GM23338 (cell line): Measurements from ENCODE around the gene NAPB. TPM values are rescaled to one million over a fixed set of nuclear protein-coding genes. Genes with fewer than 3 reads are reported as not detected.

Source experiments
- ATAC-seq: fragments of 200-7000 bp; cut with Tn5 transposase; 3 replicates; pipeline ENCODE4 v1.9.1; 2020
- DNase-seq: peaks from one replicate; pipeline ENCODE4 v3.0.0-alpha.2; 2015; ENCODE audit warnings: low spot score
- H2AFZ ChIP-seq: fragments of 200-600 bp; sonication (generic); 2 replicates; pipeline ENCODE4 v1.8.0; 2016; ENCODE audit warnings: antibody characterized with exemption, mild to moderate bottlenecking, moderate library complexity
- H3F3A ChIP-seq: fragments of 200-600 bp; sonication (generic); replicated peaks from 2 replicates; pipeline ENCODE4 v1.8.0; 2017; ENCODE audit warnings: antibody characterized with exemption, mixed run types, low read depth
- H3K27ac ChIP-seq: fragments of 200-600 bp; sonication (generic); 2 replicates; pipeline ENCODE4 v1.6.1; 2016; ENCODE audit warnings: low read depth
- H3K27me3 ChIP-seq: fragments of 200-600 bp; sonication (generic); 2 replicates; pipeline ENCODE4 v1.8.0; 2016; ENCODE audit warnings: mild to moderate bottlenecking, mixed run types, moderate library complexity; ENCODE audit not compliant: insufficient read depth
- H3K36me3 ChIP-seq: fragments of 200-600 bp; sonication (generic); 2 replicates; pipeline ENCODE4 v1.8.0; 2016; ENCODE audit warnings: mild to moderate bottlenecking; ENCODE audit not compliant: insufficient read depth
- H3K4me1 ChIP-seq: fragments of 200-600 bp; sonication (generic); 2 replicates; pipeline ENCODE4 v1.8.0; 2016; ENCODE audit warnings: mild to moderate bottlenecking, moderate library complexity; ENCODE audit not compliant: insufficient read depth
- H3K4me2 ChIP-seq: fragments of 200-600 bp; sonication (generic); 2 replicates; pipeline ENCODE4 v1.7.1; 2017; ENCODE audit warnings: mixed run types
- H3K4me3 ChIP-seq: fragments of 200-600 bp; sonication (generic); 2 replicates; pipeline ENCODE4 v1.6.1; 2016; ENCODE audit warnings: mixed run types
- H3K79me2 ChIP-seq: fragments of 200-600 bp; sonication (generic); replicated peaks from 2 replicates; pipeline ENCODE4 v1.8.0; 2017; ENCODE audit warnings: mild to moderate bottlenecking; ENCODE audit not compliant: insufficient read depth
- H3K9me2 ChIP-seq: fragments of 200-600 bp; sonication (generic); 2 replicates; pipeline ENCODE4 v1.8.0; 2017; ENCODE audit not compliant: insufficient read depth
- H4K20me1 ChIP-seq: fragments of 200-600 bp; sonication (generic); replicated peaks from 2 replicates; pipeline ENCODE4 v1.8.0; 2017; ENCODE audit warnings: mild to moderate bottlenecking; ENCODE audit not compliant: insufficient read depth
- H3K27ac Mint-ChIP-seq: 2 replicates; pipeline ENCODE4 v1.8.0; 2020; ENCODE audit warnings: inconsistent platforms, mild to moderate bottlenecking, moderate library complexity, mixed read lengths
- H3K27me3 Mint-ChIP-seq: 3 replicates; pipeline ENCODE4 v1.8.0; 2022; ENCODE audit warnings: low read depth, mild to moderate bottlenecking, moderate library complexity, mixed read lengths, inconsistent platforms; ENCODE audit not compliant: insufficient read depth, poor library complexity
- H3K36me3 Mint-ChIP-seq: 3 replicates; pipeline ENCODE4 v1.8.0; 2021; ENCODE audit warnings: low read depth, mild to moderate bottlenecking, inconsistent platforms, moderate library complexity, mixed read lengths
- H3K4me1 Mint-ChIP-seq: 3 replicates; pipeline ENCODE4 v1.8.0; 2020; ENCODE audit warnings: mild to moderate bottlenecking, inconsistent platforms, mixed read lengths
- H3K4me3 Mint-ChIP-seq: 3 replicates; pipeline ENCODE4 v1.8.0; 2021; ENCODE audit warnings: moderate library complexity, mild to moderate bottlenecking, inconsistent platforms, mixed read lengths
- H3K9me3 Mint-ChIP-seq: 3 replicates; pipeline ENCODE4 v1.8.0; 2020; ENCODE audit warnings: moderate library complexity, mild to moderate bottlenecking, inconsistent platforms, mixed read lengths
- CREB1 ChIP-seq: fragments of 250-450 bp; sonication (Bioruptor Pico); IDR thresholded peaks from 2 replicates; pipeline ENCODE4 v1.5.0; 2020; ENCODE audit warnings: low read depth, mild to moderate bottlenecking, moderate library complexity
- EZH2 ChIP-seq: fragments of 200-600 bp; sonication (generic); IDR thresholded peaks from one replicate; pipeline ENCODE4 v1.8.0; 2017; ENCODE audit warnings: antibody characterized with exemption, mild to moderate bottlenecking, low read depth; ENCODE audit not compliant: unreplicated experiment
- EZH2phosphoT487 ChIP-seq: fragments of 200-600 bp; sonication (generic); IDR thresholded peaks from one replicate; pipeline ENCODE4 v1.8.1; 2018; ENCODE audit warnings: antibody characterized with exemption; ENCODE audit not compliant: unreplicated experiment
- JUNB ChIP-seq: IDR thresholded peaks from one replicate; pipeline ENCODE4 v1.6.1; 2016; ENCODE audit warnings: antibody characterized with exemption; ENCODE audit not compliant: unreplicated experiment
- NANOG ChIP-seq: IDR thresholded peaks from 2 replicates; pipeline ENCODE4 v1.6.1; 2016; ENCODE audit warnings: antibody characterized with exemption, borderline replicate concordance
- POLR2AphosphoS5 ChIP-seq: IDR thresholded peaks from 2 replicates; pipeline ENCODE4 v1.6.1; 2016; ENCODE audit warnings: antibody characterized with exemption, low read depth
- STAT1 ChIP-seq: IDR thresholded peaks from one replicate; pipeline ENCODE4 v1.6.1; 2016; ENCODE audit warnings: antibody characterized with exemption; ENCODE audit not compliant: unreplicated experiment
- ZNF114 ChIP-seq: fragments of 250-450 bp; sonication (Bioruptor Pico); IDR thresholded peaks from 2 replicates; pipeline ENCODE4 v1.5.0; 2020; ENCODE audit warnings: mild to moderate bottlenecking, moderate library complexity
- ZNF331 ChIP-seq: fragments of 250-450 bp; sonication (Bioruptor Pico); IDR thresholded peaks from 2 replicates; pipeline ENCODE4 v1.5.0; 2020; ENCODE audit warnings: low read depth, mild to moderate bottlenecking, moderate library complexity
- polyA plus RNA-seq: library from polyadenylated mRNA; unstranded; fragments of >200 nt; fragmentation: Nextera tagmentation; extraction: Ambion mirVana; gene quantifications from 2 replicates; pipeline ENCODE4 v1.2.1, GENCODE V29; 2016
- total RNA-seq: library from RNA; depleted of rRNA; stranded (reverse); fragments of >200 nt; shearing (Covaris generic); gene quantifications from 2 replicates; pipeline ENCODE4 v1.2.3, GENCODE V29; 2014
- TF ChIP-seq, protein P1 (sequence below): fragments of 250-450 bp; sonication (Bioruptor Pico); IDR thresholded peaks from 2 replicates; pipeline ENCODE4 v1.5.0; 2020; ENCODE audit warnings: mild to moderate bottlenecking, moderate library complexity
- TF ChIP-seq, protein P2 (sequence below), 2 experiments: fragments of 200-600 bp in 1 of 2; sonication (generic) in 1 of 2; conservative IDR thresholded peaks; 2 replicates each; pipeline versions ENCODE4 v1.5.1 to v1.6.1; 2016 to 2017; ENCODE audit warnings: antibody characterized with exemption in 2 of 2, low read depth in 2 of 2, mild to moderate bottlenecking in 2 of 2, moderate library complexity in 1 of 2
- TF ChIP-seq, protein P3 (sequence below): IDR thresholded peaks from one replicate; pipeline ENCODE4 v1.6.1; 2018; ENCODE audit warnings: antibody characterized with exemption; ENCODE audit not compliant: unreplicated experiment
- TF ChIP-seq, protein P4 (sequence below): IDR thresholded peaks from 2 replicates; pipeline ENCODE4 v1.6.1; 2016; ENCODE audit warnings: antibody characterized with exemption

The NAPB gene
- total and polyA plus RNA-seq, 2 experiments from 2014 or later = 7.3 to 18.1 TPM

DNA sequence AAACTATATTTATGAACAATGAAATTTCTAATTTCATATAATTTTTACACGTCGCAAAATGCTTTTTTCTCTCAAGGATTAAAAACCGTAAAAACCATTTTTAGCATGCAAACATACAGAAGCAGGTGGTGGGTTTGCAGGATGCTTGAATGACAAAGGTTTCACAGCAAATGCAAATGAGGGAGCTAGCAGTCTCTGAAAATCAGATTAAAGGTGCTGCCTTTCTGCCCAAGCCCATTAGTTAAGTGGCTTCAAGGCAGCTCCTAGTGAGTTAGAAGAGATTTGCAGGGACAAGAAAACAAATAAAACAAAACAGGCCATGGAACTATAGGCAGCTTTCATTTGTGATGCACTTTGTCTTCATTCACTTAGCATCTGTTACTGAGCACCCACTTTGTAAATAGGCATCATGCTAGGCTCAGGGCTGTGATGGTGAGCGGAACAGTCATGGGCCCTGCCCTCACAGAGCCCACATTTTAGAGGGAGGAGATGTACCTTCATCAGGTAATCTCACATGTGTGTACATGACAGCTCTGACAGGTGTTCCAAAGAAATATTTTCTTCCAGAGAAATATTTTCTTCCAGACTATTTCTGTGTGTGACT, 29.5 kb downstream of the NAPB start:
- peaks cover 2% of the 10 kb centered on the region for H3K27me3 Mint-ChIP-seq
- DNase-seq = peak; percentile 61

More for the DNA sequence above, 29.5 kb downstream of the NAPB start:
- Mint-ChIP-seq H3K4me1 (peaks cover 35% of the 10 kb centered on the region), H3K27ac (peak overlapping the region; percentile 53; the same call in 1 of the 2 replicates), H3K4me3 (peak overlapping the region; percentile 43), H3K9me3 (no peaks in the 10 kb centered on the region), H3K36me3 (peaks cover 65% of the 10 kb centered on the region)
- peaks cover 34% of the 10 kb centered on the region for H3K79me2 ChIP-seq
- H3K27me3 ChIP-seq = no peaks in the 10 kb centered on the region
- no peaks in the 10 kb centered on the region for H3K9me2 ChIP-seq
- peaks cover 19% of the 10 kb centered on the region for H3K4me1 ChIP-seq
- H3K4me2 ChIP-seq = peak overlapping the region; percentile 53
- peak overlapping the region; percentile 11; the same call in 1 of the 2 replicates for H3K4me3 ChIP-seq
- ATAC-seq = peak; percentile 90
- TF ChIP-seq STAT1 = no peak
- no peak for TF ChIP-seq ZNF331 (CRISPR knock-in tag)
- TF ChIP-seq, protein P1, sequence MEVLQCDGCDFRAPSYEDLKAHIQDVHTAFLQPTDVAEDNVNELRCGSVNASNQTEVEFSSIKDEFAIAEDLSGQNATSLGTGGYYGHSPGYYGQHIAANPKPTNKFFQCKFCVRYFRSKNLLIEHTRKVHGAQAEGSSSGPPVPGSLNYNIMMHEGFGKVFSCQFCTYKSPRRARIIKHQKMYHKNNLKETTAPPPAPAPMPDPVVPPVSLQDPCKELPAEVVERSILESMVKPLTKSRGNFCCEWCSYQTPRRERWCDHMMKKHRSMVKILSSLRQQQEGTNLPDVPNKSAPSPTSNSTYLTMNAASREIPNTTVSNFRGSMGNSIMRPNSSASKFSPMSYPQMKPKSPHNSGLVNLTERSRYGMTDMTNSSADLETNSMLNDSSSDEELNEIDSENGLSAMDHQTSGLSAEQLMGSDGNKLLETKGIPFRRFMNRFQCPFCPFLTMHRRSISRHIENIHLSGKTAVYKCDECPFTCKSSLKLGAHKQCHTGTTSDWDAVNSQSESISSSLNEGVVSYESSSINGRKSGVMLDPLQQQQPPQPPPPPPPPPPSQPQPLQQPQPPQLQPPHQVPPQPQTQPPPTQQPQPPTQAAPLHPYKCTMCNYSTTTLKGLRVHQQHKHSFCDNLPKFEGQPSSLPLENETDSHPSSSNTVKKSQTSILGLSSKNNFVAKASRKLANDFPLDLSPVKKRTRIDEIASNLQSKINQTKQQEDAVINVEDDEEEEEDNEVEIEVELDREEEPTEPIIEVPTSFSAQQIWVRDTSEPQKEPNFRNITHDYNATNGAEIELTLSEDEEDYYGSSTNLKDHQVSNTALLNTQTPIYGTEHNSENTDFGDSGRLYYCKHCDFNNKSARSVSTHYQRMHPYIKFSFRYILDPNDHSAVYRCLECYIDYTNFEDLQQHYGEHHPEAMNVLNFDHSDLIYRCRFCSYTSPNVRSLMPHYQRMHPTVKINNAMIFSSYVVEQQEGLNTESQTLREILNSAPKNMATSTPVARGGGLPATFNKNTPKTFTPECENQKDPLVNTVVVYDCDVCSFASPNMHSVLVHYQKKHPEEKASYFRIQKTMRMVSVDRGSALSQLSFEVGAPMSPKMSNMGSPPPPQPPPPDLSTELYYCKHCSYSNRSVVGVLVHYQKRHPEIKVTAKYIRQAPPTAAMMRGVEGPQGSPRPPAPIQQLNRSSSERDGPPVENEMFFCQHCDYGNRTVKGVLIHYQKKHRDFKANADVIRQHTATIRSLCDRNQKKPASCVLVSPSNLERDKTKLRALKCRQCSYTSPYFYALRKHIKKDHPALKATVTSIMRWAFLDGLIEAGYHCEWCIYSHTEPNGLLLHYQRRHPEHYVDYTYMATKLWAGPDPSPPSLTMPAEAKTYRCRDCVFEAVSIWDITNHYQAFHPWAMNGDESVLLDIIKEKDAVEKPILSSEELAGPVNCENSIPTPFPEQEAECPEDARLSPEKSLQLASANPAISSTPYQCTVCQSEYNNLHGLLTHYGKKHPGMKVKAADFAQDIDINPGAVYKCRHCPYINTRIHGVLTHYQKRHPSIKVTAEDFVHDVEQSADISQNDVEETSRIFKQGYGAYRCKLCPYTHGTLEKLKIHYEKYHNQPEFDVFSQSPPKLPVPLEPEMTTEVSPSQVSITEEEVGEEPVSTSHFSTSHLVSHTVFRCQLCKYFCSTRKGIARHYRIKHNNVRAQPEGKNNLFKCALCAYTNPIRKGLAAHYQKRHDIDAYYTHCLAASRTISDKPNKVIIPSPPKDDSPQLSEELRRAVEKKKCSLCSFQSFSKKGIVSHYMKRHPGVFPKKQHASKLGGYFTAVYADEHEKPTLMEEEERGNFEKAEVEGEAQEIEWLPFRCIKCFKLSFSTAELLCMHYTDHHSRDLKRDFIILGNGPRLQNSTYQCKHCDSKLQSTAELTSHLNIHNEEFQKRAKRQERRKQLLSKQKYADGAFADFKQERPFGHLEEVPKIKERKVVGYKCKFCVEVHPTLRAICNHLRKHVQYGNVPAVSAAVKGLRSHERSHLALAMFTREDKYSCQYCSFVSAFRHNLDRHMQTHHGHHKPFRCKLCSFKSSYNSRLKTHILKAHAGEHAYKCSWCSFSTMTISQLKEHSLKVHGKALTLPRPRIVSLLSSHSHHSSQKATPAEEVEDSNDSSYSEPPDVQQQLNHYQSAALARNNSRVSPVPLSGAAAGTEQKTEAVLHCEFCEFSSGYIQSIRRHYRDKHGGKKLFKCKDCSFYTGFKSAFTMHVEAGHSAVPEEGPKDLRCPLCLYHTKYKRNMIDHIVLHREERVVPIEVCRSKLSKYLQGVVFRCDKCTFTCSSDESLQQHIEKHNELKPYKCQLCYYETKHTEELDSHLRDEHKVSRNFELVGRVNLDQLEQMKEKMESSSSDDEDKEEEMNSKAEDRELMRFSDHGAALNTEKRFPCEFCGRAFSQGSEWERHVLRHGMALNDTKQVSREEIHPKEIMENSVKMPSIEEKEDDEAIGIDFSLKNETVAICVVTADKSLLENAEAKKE (CRISPR knock-in tag) = no peak
- no peak for TF ChIP-seq JUNB
- TF ChIP-seq, protein P2, sequence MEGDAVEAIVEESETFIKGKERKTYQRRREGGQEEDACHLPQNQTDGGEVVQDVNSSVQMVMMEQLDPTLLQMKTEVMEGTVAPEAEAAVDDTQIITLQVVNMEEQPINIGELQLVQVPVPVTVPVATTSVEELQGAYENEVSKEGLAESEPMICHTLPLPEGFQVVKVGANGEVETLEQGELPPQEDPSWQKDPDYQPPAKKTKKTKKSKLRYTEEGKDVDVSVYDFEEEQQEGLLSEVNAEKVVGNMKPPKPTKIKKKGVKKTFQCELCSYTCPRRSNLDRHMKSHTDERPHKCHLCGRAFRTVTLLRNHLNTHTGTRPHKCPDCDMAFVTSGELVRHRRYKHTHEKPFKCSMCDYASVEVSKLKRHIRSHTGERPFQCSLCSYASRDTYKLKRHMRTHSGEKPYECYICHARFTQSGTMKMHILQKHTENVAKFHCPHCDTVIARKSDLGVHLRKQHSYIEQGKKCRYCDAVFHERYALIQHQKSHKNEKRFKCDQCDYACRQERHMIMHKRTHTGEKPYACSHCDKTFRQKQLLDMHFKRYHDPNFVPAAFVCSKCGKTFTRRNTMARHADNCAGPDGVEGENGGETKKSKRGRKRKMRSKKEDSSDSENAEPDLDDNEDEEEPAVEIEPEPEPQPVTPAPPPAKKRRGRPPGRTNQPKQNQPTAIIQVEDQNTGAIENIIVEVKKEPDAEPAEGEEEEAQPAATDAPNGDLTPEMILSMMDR (conservative IDR thresholded peaks at IDR 0.05; ENCODE audit: low read depth in 2 of 2) = no peak
- TF ChIP-seq, protein P3, sequence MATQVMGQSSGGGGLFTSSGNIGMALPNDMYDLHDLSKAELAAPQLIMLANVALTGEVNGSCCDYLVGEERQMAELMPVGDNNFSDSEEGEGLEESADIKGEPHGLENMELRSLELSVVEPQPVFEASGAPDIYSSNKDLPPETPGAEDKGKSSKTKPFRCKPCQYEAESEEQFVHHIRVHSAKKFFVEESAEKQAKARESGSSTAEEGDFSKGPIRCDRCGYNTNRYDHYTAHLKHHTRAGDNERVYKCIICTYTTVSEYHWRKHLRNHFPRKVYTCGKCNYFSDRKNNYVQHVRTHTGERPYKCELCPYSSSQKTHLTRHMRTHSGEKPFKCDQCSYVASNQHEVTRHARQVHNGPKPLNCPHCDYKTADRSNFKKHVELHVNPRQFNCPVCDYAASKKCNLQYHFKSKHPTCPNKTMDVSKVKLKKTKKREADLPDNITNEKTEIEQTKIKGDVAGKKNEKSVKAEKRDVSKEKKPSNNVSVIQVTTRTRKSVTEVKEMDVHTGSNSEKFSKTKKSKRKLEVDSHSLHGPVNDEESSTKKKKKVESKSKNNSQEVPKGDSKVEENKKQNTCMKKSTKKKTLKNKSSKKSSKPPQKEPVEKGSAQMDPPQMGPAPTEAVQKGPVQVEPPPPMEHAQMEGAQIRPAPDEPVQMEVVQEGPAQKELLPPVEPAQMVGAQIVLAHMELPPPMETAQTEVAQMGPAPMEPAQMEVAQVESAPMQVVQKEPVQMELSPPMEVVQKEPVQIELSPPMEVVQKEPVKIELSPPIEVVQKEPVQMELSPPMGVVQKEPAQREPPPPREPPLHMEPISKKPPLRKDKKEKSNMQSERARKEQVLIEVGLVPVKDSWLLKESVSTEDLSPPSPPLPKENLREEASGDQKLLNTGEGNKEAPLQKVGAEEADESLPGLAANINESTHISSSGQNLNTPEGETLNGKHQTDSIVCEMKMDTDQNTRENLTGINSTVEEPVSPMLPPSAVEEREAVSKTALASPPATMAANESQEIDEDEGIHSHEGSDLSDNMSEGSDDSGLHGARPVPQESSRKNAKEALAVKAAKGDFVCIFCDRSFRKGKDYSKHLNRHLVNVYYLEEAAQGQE = no peak
- TF ChIP-seq, protein P4, sequence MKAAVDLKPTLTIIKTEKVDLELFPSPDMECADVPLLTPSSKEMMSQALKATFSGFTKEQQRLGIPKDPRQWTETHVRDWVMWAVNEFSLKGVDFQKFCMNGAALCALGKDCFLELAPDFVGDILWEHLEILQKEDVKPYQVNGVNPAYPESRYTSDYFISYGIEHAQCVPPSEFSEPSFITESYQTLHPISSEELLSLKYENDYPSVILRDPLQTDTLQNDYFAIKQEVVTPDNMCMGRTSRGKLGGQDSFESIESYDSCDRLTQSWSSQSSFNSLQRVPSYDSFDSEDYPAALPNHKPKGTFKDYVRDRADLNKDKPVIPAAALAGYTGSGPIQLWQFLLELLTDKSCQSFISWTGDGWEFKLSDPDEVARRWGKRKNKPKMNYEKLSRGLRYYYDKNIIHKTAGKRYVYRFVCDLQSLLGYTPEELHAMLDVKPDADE = no peak
- no peak for TF ChIP-seq CREB1
- TF ChIP-seq NANOG = no peak
- no peak for TF ChIP-seq EZH2phosphoT487
- TF ChIP-seq POLR2AphosphoS5 = no peak
- no peak for TF ChIP-seq ZNF114 (CRISPR knock-in tag)
- no peak for TF ChIP-seq EZH2
- H2AFZ ChIP-seq = no peak overlapping the region
- H4K20me1 ChIP-seq = 0 out of 2 replicates have a peak, but pooled peaks cover 3% of the 10 kb centered on the region
- H3F3A ChIP-seq = no peaks in the 10 kb centered on the region
- H3K36me3 ChIP-seq = peaks cover 8% of the 10 kb centered on the region; the same call in 1 of the 2 replicates
- peak overlapping the region; percentile 70 for H3K27ac ChIP-seq
